HL-60/S4 treated with retinoic acid at 250 ng/mL for 4 days and 3 days (cell line): ENCODE data around the gene TMEM255B.
"Not testable (repeated sequence)": the region's sequence is repeated elsewhere in the genome, so short reads cannot be mapped to it uniquely, and the experiment has no call there.

Experiments
- in situ Hi-C: fragments of 300-500 bp; cut with MboI; formaldehyde crosslinking; loops from 2 replicates; pipeline ENCODE4 v1.7.0; 2022; ENCODE audit warnings: low sequenced_read_pairs

The TMEM255B gene

GRCh38 chr13:113815151-113816058, 56.4 kb downstream of the TMEM255B start:
- in situ Hi-C loops, result no loop called here

- in situ Hi-C loops, result no loop called here
These were observed 57.4 kb downstream of the TMEM255B start for GRCh38 chr13:113816254-113816929.

- in situ Hi-C loops, result no loop called here
These were observed 58.2 kb downstream of the TMEM255B start for GRCh38 chr13:113816946-113817859.

DNA sequence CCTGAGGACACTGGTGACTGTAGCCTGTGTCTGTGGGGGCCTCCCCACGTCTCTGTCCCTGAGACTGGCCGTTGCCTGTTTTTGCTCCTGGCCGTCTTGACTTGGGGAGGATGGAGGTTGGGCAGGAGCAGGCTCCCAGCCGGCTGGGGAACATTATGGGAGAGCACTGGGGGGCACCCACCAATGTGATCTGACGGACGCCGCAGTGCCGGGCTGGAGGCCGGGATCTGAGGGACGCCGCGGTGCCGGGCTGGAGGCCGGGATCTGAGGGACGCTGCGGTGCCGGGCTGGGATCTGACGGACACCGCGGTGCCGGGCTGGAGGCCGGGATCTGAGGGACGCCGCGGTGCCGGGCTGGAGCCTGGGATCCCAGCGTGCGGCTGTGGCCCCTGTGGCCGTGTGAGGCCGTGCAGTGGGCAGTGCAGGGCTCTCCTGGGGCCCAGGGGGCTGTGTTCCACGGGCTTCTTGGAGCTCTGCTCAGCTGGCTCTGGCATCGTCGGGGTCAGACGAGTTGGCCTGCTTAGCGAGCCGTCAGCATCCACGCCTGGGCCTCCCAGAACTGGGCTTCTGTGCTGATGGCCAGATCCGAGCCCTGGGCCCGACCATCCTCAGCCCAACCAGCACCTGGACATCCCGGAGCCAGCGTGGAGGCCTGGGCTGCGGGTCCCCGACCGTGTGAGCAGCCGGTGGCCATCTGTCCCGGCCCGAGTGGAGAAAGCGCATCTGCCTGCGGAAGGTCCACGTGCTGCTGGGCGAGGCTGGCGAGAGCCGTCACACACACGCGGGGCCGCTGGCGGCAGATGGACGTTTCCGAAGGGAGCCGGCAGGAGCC, 59.0 kb downstream of the TMEM255B start:
- in situ Hi-C loops, result no loop called here

- in situ Hi-C loops, result no loop called here
These were observed 59.8 kb downstream of the TMEM255B start for GRCh38 chr13:113818700-113819295.

DNA sequence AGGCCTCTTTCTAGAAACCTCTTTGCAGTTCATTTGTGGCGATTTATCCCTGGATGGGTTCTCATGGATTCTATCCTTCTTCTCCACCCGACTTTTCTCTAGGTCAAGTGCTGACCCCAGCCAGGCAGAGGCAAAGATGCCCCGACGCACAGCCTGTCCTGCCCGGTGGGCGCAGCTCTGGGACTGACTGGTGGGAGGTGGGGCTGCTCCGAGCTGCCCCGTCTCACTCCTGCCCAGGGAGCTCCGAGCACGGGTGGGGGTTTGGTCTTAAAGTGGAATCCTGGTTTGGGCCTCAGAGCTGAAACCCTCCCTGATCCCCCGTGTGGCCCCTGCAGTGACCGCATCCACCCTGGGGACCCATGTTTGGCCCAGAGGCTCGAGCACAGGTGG, 60.3 kb downstream of the TMEM255B start:
- in situ Hi-C loops, result no loop called here

DNA sequence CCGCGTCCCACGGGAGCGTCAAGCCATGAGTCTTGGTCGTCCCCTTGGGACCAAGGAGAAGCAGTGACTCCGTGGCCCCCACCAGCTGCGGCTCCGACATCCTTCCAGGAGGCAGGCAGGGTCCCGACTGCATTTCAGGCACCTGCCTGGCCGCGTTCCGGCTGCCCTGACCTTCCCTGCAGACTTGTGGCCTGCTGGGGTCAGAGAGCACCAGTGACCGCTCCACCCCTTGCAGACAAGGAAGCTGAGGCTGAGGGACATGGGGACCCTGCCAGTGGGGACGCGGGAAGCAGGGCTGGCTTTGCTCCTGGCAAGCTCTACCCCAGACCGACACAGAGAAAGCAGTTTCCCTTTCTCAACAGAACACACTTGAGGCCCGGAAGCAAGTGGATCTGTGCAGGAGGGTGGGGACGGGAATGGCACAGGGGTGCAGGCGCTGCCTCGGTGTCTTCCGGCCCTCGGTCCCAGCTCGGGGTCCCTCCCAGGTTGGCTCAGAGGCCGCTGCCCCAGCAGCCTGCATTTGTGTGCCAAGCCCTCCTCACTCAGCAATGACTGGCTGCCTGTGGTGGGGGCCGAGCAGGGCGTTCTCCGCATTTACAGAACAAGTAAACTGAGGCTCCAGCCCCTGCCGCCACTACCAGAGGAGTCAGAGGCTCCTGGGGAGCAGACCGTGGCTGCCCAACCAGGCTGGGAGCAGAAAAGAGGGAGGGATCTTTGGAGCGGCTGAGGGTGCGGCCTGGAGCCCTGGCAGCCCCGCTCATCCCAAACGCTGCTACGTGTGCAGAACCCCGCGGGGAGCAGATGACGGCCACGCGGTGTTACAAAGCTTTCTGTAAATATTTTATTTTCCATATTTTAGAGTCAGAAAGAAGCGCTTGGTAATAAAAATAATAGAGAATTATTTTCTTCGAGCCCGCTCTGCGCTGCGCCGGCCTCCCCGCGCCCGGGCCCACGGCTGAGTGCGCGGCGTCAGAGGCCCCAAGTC, 61.0 kb downstream of the TMEM255B start:
- in situ Hi-C loops, result no loop called here

DNA sequence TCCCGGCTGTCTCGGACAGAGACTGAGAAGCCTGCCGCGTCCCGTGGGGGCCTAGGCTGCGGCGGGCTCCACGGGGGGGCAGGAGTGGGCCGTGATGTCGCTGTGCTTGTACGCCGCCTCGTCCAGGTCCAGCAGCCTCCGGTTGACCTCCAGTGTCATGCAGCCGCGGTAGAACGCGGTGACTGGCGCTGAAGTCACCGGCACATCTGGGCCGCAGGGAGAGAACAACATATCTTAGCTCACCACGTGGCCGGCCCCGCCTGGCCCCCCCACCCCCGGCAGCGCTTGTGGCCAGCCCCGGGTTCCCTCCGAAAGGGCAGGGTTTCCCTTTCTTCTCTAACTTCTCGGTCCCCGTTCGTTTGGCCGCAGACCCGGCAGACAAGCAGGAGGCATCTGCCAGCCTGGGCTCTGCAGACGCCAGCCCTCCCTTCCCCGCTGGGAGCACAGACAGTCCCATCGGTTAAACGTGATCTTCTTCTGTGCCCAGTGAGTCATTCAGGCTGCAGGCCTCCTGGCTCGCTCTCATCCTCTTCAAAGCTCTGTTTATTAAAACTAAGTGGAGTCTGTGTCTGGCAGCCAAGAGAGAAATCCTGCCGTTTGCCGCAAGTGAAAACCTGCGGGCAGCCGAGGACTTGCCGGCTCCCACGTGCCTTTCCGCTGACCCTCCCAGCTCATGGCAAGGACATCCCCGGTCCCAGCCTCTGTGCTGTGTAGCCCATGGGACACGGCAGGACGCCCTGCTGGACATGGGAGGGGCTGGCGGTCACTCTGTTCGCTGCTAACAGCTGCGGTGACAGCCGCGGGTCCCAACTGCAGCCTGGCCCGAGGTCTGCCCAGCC, 62.0 kb downstream of the TMEM255B start:
- in situ Hi-C loops, result no loop called here

DNA sequence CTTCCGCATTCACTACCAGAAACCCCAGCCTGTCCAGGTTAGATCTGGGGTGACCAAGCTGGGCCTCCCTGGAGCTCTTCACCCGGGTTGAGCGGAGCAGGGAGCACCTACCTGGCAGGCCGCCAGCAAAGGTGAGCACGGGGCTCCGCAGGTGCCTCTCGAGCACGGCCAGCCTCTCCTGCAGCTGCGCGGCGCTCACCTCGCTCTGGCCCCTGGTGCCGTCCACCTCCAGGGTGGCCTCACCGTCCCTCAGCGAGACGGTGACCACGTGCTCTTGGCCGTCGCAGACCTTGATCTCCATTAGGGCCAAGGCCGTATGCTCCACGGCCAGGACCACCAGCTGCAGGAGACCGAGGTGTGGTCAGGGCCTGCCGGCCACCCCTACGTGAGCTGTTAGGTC, 62.8 kb downstream of the TMEM255B start:
- in situ Hi-C loops, result no loop called here

DNA sequence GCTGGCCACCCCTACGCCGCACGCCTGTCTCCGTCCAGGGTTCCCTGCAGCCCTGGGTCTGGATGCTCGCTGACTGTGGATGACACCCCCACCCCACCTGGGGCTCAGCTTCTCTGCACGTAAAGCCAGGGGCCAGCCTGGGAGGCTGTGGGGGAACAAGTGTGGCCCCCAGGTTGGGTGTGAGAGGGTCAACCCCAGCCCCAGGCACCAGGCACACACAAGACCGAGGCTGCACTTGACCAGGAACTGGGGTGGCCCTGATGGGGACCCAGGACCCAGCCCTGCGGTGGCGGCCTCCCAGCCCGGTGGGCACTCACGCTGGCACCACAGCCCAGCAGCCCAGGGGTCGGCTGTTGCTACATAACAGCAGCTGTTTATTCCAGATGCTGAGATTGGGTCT, 63.2 kb downstream of the TMEM255B start:
- in situ Hi-C loops, result no loop called here

GRCh38 chr13:113822956-113823744, 64.1 kb downstream of the TMEM255B start:
- in situ Hi-C loops, result no loop called here

- in situ Hi-C loops, result no loop called here
These were observed 64.7 kb downstream of the TMEM255B start for GRCh38 chr13:113823771-113824170.

DNA sequence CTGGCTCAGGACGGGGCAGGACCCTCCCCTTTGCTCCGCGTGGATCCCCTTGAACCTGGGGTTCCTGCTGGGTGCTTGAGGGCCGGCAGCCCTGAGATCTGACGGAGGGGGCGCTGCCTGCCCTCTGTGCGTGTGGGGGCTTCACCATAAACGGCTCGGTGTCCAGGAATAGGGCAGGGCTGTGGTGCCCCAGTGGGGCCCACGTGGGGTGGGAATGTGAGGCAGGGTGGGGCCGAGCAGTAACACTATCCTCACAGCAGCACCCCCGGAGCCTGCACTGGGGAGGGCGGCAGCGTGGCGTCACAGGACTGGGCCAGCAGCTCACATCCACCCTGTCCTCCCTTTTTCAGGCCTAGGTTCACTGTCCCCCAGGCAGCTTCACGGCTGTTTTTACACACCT, 66.8 kb downstream of the TMEM255B start:
- in situ Hi-C loops, result no loop called here

DNA sequence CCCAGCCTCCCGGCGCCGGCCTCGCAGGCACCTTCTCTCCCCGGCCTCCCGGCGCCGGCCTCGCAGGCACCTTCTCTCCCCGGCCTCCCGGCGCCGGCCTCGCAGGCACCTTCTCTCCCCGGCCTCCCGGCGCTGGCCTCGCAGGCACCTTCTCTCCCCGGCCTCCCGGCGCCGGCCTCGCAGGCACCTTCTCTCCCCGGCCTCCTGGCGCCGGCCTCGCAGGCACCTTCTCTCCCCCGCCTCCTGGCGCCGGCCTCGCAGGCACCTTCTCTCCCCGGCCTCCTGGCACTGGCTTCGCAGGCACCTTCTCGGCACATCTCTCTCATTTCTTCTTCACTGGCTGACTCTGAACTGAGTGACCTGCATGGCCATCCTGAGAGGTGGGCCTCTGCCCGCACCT, 67.4 kb downstream of the TMEM255B start:
- in situ Hi-C loops, result not testable (repeated sequence)

DNA sequence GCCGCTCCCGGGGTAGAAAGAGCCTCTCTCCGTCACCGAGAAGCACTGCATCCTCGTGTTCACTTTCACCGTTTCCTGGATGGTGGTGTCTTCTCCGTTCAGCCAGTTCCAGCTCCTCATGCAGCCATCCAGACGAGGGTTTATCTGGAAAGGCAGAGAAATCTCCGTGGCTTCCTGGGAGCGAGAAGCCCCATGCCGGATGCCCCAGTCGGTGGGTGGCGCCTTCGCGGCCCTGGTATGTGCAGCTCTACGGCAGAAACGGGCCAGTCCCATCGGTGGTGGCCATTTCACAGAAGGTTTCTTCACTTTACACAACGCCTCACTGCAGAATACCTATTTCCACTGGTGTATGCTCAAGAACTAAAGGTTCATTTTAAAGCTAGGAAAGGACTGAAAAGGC, 68.0 kb downstream of the TMEM255B start:
- in situ Hi-C loops, result no loop called here

- in situ Hi-C loops, result no loop called here
These were observed 69.3 kb downstream of the TMEM255B start for GRCh38 chr13:113828282-113828825.

DNA sequence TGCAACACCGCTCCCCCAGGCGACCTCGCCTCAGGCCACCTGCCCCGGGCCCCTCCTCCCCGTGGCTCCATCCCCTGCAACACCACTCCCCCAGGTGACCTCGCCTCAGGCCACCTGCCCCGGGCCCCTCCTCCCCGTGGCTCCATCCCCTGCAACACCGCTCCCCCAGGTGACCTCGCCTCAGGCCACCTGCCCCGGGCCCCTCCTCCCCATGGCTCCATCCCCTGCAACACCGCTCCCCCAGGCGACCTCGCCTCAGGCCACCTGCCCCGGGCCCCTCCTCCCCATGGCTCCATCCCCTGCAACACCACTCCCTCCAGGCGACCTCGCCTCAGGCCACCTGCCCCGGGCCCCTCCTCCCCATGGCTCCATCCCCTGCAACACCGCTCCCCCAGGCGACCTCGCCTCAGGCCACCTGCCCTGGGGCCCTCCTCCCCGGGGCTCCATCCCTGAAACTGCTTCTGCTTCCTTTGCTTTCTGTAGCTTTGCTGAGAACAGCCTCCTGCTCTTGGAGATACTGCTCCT, 71.5 kb downstream of the TMEM255B start:
- in situ Hi-C loops, result not testable (repeated sequence)
